Activated CD8-positive, alpha-beta memory T cell treated with anti-CD3 and anti-CD28 coated beads for 4 hours (primary cell): Measurements from ENCODE around the gene ZNRF1.

Experiments
- DNase-seq, 2 donors: peaks; one replicate each; pipeline ENCODE4 v3.0.0-alpha.2; 2020; ENCODE audit warnings: low read depth in 2 of 2

The ZNRF1 gene

GRCh38 chr16:75148311-75149195 is 149.7 kb downstream of the ZNRF1 start, which contains the start of gene ZFP1:
TSS of gene ZFP1 (plus strand) at chr16:75148524. CDS start at chr16:75152952, 4,428 bp downstream.
- DNase-seq = peak; percentile 89 to 93

- DNase-seq = no peak
These were observed 153.0 kb downstream of the ZNRF1 start for GRCh38 chr16:75151798-75152197.

GRCh38 chr16:75152635-75153034 is 153.8 kb downstream of the ZNRF1 start:
- no peak for DNase-seq

- DNase-seq = no peak
These were observed 161.6 kb downstream of the ZNRF1 start for GRCh38 chr16:75160386-75160785.
